ENCODE results near the gene PRKCH. TPM values are rescaled to one million over a fixed set of nuclear protein-coding genes. Genes with fewer than 3 reads are reported as not detected.

The PRKCH gene
- polyA plus RNA-seq, 1 donor, result 21.2 TPM

- DNase-seq, result no peak
Measured at GRCh38 chr14:61551384-61551783, 230.0 kb downstream of the PRKCH start.

GRCh38 chr14:61552241-61552640 is 230.9 kb downstream of the PRKCH start:
- DNase-seq, result no peak

GRCh38 chr14:61553730-61554641 is 232.6 kb downstream of the PRKCH start:
- DNase-seq, result no peak

GRCh38 chr14:61555056-61555838 is 233.9 kb downstream of the PRKCH start:
- DNase-seq, result no peak

GRCh38 chr14:61556455-61556854 is 235.1 kb downstream of the PRKCH start:
- DNase-seq, result no peak

GRCh38 chr14:61557262-61557661 is 235.9 kb downstream of the PRKCH start:
- DNase-seq, result no peak

GRCh38 chr14:61557854-61558253 is 236.5 kb downstream of the PRKCH start:
- DNase-seq, result no peak

GRCh38 chr14:61558271-61558670 is 236.9 kb downstream of the PRKCH start:
- no peak for DNase-seq

GRCh38 chr14:61559641-61560201 is 238.3 kb downstream of the PRKCH start:
- DNase-seq, result no peak

- no peak for DNase-seq
Measured at GRCh38 chr14:61560323-61560722, 238.9 kb downstream of the PRKCH start.

- DNase-seq, result no peak
Measured at GRCh38 chr14:61561104-61561503, 239.7 kb downstream of the PRKCH start.

GRCh38 chr14:61561657-61562276 is 240.4 kb downstream of the PRKCH start:
- peak; percentile 89 for DNase-seq

GRCh38 chr14:61562321-61563161 is 241.2 kb downstream of the PRKCH start:
- no peak for DNase-seq

- no peak for DNase-seq
Measured at GRCh38 chr14:61563162-61563511, 241.8 kb downstream of the PRKCH start.

- DNase-seq, result no peak
Measured at GRCh38 chr14:61563880-61564617, 242.7 kb downstream of the PRKCH start.

GRCh38 chr14:61564618-61565091 is 243.3 kb downstream of the PRKCH start:
- DNase-seq, result no peak

- no peak for DNase-seq
Measured at GRCh38 chr14:61565181-61565580, 243.8 kb downstream of the PRKCH start.

GRCh38 chr14:61565836-61566536 is 244.6 kb downstream of the PRKCH start:
- no peak for DNase-seq

- no peak for DNase-seq
Measured at GRCh38 chr14:61566537-61567225, 245.3 kb downstream of the PRKCH start.
